WTC11 (cell line): ENCODE measurements around the gene TMEM156. TPM values are rescaled to one million over a fixed set of nuclear protein-coding genes. Genes with fewer than 3 reads are reported as not detected.

Experiments used
- ATAC-seq: fragments of 200-7000 bp; cut with Tn5 transposase; 2 replicates; pipeline ENCODE4 v1.10.0; 2021; ENCODE audit warnings: mild to moderate bottlenecking, moderate library complexity
- CTCF ChIA-PET: fragments of 300-600 bp; sonication (Branson Sonifier 250); formaldehyde crosslinking; loops from one replicate; lab custom pipeline; 2021; ENCODE audit warnings: antibody characterized with exemption; lab: Charles Lee
- POLR2A ChIA-PET: fragments of 350-600 bp; sonication (Branson Sonifier 250); formaldehyde crosslinking; loops from one replicate; lab custom pipeline; 2021; ENCODE audit warnings: antibody characterized with exemption; lab: Charles Lee
- DNase-seq: peaks from one replicate; pipeline ENCODE4 v3.0.0; 2021; ENCODE audit warnings: low spot score
- H3K27ac Mint-ChIP-seq: 2 replicates; pipeline ENCODE4 v1.8.0; 2021; ENCODE audit warnings: mixed read lengths
- H3K27me3 Mint-ChIP-seq: 2 replicates; pipeline ENCODE4 v1.8.0; 2021; ENCODE audit warnings: low read depth, mild to moderate bottlenecking, moderate library complexity, mixed read lengths
- H3K36me3 Mint-ChIP-seq: 2 replicates; pipeline ENCODE4 v1.8.0; 2021; ENCODE audit warnings: mixed read lengths
- H3K4me1 Mint-ChIP-seq: 2 replicates; pipeline ENCODE4 v1.8.0; 2022; ENCODE audit warnings: mixed read lengths
- H3K4me3 Mint-ChIP-seq: 2 replicates; pipeline ENCODE4 v1.8.0; 2021; ENCODE audit warnings: mild to moderate bottlenecking, moderate library complexity, mixed read lengths
- H3K9me3 Mint-ChIP-seq: 2 replicates; pipeline ENCODE4 v1.8.0; 2021; ENCODE audit warnings: mixed read lengths
- ATF3 ChIP-seq: sonication (generic); formaldehyde crosslinking; conservative IDR thresholded peaks from 2 replicates; pipeline ENCODE4 v1.8.1; 2022; ENCODE audit warnings: mild to moderate bottlenecking, missing genetic modification reagents
- CREB1 ChIP-seq: sonication (generic); formaldehyde crosslinking; IDR thresholded peaks from 2 replicates; pipeline ENCODE4 v1.8.0; 2023; ENCODE audit warnings: mild to moderate bottlenecking, missing genetic modification reagents
- CREM ChIP-seq: sonication (generic); formaldehyde crosslinking; IDR thresholded peaks from 2 replicates; pipeline ENCODE4 v1.8.1; 2022; ENCODE audit warnings: mild to moderate bottlenecking, missing genetic modification reagents, moderate library complexity
- E2F5 ChIP-seq: sonication (generic); formaldehyde crosslinking; IDR thresholded peaks from 2 replicates; pipeline ENCODE4 v1.8.1; 2022; ENCODE audit warnings: mild to moderate bottlenecking, moderate library complexity, missing genetic modification reagents
- EMX1 ChIP-seq: fragments of 250-450 bp; sonication (Bioruptor Pico); IDR thresholded peaks from 2 replicates; pipeline ENCODE4 v1.8.0; 2021; ENCODE audit warnings: mild to moderate bottlenecking
- FOXP4 ChIP-seq: sonication (generic); formaldehyde crosslinking; IDR thresholded peaks from 2 replicates; pipeline ENCODE4 v1.8.0; 2022; ENCODE audit warnings: mild to moderate bottlenecking, missing genetic modification reagents
- GABPB1 ChIP-seq: sonication (generic); formaldehyde crosslinking; IDR thresholded peaks from 2 replicates; pipeline ENCODE4 v1.8.1; 2023; ENCODE audit warnings: mild to moderate bottlenecking, missing genetic modification reagents
- RELA ChIP-seq: sonication (generic); formaldehyde crosslinking; IDR thresholded peaks from 2 replicates; pipeline ENCODE4 v1.8.1; 2022; ENCODE audit warnings: missing genetic modification reagents, mild to moderate bottlenecking, borderline replicate concordance
- SMAD4 ChIP-seq: sonication (generic); formaldehyde crosslinking; IDR thresholded peaks from 2 replicates; pipeline ENCODE4 v1.8.0; 2022; ENCODE audit warnings: mild to moderate bottlenecking, missing genetic modification reagents
- TCF7 ChIP-seq: sonication (generic); formaldehyde crosslinking; IDR thresholded peaks from 2 replicates; pipeline ENCODE4 v1.8.0; 2022; ENCODE audit warnings: mild to moderate bottlenecking, low read depth, missing genetic modification reagents, moderate library complexity
- ZMAT4 ChIP-seq: fragments of 250-450 bp; sonication (Bioruptor Pico); IDR thresholded peaks from 2 replicates; pipeline ENCODE4 v1.9.0; 2021; ENCODE audit warnings: mild to moderate bottlenecking
- ZNF263 ChIP-seq: sonication (generic); formaldehyde crosslinking; IDR thresholded peaks from 2 replicates; pipeline ENCODE4 v1.8.1; 2022; ENCODE audit warnings: low read depth, mild to moderate bottlenecking, moderate library complexity, missing genetic modification reagents
- ZNF423 ChIP-seq: fragments of 250-450 bp; sonication (Bioruptor Pico); IDR thresholded peaks from 2 replicates; pipeline ENCODE4 v2.1.2; 2022; ENCODE audit warnings: mild to moderate bottlenecking, moderate library complexity
- ZNF671 ChIP-seq: fragments of 250-450 bp; sonication (Bioruptor Pico); IDR thresholded peaks from 2 replicates; pipeline ENCODE4 v1.8.0; 2021; ENCODE audit warnings: mild to moderate bottlenecking
- total RNA-seq: library from RNA; stranded (reverse); gene quantifications from 3 replicates; pipeline ENCODE4 v1.2.3, GENCODE V29; 2021
- TF ChIP-seq, protein P1 (sequence below): fragments of 250-450 bp; sonication (Bioruptor Pico); IDR thresholded peaks from 2 replicates; pipeline ENCODE4 v1.9.0; 2021; ENCODE audit warnings: moderate library complexity, mild to moderate bottlenecking, inconsistent platforms, borderline replicate concordance
- TF ChIP-seq, protein P2 (sequence below): sonication (generic); formaldehyde crosslinking; IDR thresholded peaks from 2 replicates; pipeline ENCODE4 v1.8.0; 2022; ENCODE audit warnings: missing genetic modification reagents
- TF ChIP-seq, protein P3 (sequence below): sonication (generic); formaldehyde crosslinking; IDR thresholded peaks from 2 replicates; pipeline ENCODE4 v1.8.1; 2023; ENCODE audit warnings: mild to moderate bottlenecking, missing genetic modification reagents
- TF ChIP-seq, protein P4 (sequence below): sonication (generic); formaldehyde crosslinking; conservative IDR thresholded peaks from 2 replicates; pipeline ENCODE4 v1.8.1; 2023; ENCODE audit warnings: mild to moderate bottlenecking, low read depth, missing genetic modification reagents, moderate library complexity

TMEM156 gene
- total RNA-seq, 1 experiment from 2014 or later = 0.24 TPM

GRCh38 chr4:38967260-38968095 lies 64.7 kb downstream of the TMEM156 start:
- H3K4me1 Mint-ChIP-seq = 0 out of 2 replicates have a peak, but pooled peaks cover 5% of the 10 kb centered on the region
- H3K27ac Mint-ChIP-seq = no peak overlapping the region
- no peaks in the 10 kb centered on the region for H3K27me3 Mint-ChIP-seq
- H3K36me3 Mint-ChIP-seq = no peaks in the 10 kb centered on the region
- H3K4me3 Mint-ChIP-seq = no peak overlapping the region
- ATAC-seq (no peak), DNase-seq (no peak)
- H3K9me3 Mint-ChIP-seq = no peaks in the 10 kb centered on the region
- peak; percentile 98 for TF ChIP-seq GABPB1 (CRISPR knock-in tag)
- no peak for TF ChIP-seq EMX1 (CRISPR knock-in tag)
- ChIA-PET CTCF (no interaction called here), POLR2A (no interaction called here)

- no peak for ATAC-seq
- Mint-ChIP-seq H3K9me3 (peaks cover 12% of the 10 kb centered on the region), H3K4me1 (0 out of 2 replicates have a peak, but pooled peaks cover 5% of the 10 kb centered on the region), H3K27me3 (no peaks in the 10 kb centered on the region), H3K36me3 (no peaks in the 10 kb centered on the region), H3K4me3 (no peak overlapping the region), H3K27ac (no peak overlapping the region)
- ChIA-PET CTCF (no interaction called here), POLR2A (no interaction called here)
- TF ChIP-seq ZNF423 (CRISPR knock-in tag) (no peak), EMX1 (CRISPR knock-in tag) (no peak), E2F5 (no peak), CREB1 (CRISPR knock-in tag) (no peak), RELA (no peak), TCF7 (CRISPR knock-in tag) (no peak), ZNF263 (CRISPR knock-in tag) (no peak), ZNF671 (CRISPR knock-in tag) (no peak), FOXP4 (CRISPR knock-in tag) (no peak), ZMAT4 (no peak), ATF3 (no peak), SMAD4 (CRISPR knock-in tag) (no peak), CREM (CRISPR knock-in tag) (no peak)
- TF ChIP-seq, protein P1, sequence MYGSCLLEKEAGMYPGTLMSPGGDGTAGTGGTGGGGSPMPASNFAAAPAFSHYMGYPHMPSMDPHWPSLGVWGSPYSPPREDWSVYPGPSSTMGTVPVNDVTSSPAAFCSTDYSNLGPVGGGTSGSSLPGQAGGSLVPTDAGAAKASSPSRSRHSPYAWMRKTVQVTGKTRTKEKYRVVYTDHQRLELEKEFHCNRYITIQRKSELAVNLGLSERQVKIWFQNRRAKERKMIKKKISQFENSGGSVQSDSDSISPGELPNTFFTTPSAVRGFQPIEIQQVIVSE = no peak
- TF ChIP-seq, protein P2, sequence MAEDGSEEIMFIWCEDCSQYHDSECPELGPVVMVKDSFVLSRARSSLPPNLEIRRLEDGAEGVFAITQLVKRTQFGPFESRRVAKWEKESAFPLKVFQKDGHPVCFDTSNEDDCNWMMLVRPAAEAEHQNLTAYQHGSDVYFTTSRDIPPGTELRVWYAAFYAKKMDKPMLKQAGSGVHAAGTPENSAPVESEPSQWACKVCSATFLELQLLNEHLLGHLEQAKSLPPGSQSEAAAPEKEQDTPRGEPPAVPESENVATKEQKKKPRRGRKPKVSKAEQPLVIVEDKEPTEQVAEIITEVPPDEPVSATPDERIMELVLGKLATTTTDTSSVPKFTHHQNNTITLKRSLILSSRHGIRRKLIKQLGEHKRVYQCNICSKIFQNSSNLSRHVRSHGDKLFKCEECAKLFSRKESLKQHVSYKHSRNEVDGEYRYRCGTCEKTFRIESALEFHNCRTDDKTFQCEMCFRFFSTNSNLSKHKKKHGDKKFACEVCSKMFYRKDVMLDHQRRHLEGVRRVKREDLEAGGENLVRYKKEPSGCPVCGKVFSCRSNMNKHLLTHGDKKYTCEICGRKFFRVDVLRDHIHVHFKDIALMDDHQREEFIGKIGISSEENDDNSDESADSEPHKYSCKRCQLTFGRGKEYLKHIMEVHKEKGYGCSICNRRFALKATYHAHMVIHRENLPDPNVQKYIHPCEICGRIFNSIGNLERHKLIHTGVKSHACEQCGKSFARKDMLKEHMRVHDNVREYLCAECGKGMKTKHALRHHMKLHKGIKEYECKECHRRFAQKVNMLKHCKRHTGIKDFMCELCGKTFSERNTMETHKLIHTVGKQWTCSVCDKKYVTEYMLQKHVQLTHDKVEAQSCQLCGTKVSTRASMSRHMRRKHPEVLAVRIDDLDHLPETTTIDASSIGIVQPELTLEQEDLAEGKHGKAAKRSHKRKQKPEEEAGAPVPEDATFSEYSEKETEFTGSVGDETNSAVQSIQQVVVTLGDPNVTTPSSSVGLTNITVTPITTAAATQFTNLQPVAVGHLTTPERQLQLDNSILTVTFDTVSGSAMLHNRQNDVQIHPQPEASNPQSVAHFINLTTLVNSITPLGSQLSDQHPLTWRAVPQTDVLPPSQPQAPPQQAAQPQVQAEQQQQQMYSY (CRISPR knock-in tag) = no peak
- TF ChIP-seq, protein P3, sequence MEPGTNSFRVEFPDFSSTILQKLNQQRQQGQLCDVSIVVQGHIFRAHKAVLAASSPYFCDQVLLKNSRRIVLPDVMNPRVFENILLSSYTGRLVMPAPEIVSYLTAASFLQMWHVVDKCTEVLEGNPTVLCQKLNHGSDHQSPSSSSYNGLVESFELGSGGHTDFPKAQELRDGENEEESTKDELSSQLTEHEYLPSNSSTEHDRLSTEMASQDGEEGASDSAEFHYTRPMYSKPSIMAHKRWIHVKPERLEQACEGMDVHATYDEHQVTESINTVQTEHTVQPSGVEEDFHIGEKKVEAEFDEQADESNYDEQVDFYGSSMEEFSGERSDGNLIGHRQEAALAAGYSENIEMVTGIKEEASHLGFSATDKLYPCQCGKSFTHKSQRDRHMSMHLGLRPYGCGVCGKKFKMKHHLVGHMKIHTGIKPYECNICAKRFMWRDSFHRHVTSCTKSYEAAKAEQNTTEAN (CRISPR knock-in tag) = no peak
- TF ChIP-seq, protein P4, sequence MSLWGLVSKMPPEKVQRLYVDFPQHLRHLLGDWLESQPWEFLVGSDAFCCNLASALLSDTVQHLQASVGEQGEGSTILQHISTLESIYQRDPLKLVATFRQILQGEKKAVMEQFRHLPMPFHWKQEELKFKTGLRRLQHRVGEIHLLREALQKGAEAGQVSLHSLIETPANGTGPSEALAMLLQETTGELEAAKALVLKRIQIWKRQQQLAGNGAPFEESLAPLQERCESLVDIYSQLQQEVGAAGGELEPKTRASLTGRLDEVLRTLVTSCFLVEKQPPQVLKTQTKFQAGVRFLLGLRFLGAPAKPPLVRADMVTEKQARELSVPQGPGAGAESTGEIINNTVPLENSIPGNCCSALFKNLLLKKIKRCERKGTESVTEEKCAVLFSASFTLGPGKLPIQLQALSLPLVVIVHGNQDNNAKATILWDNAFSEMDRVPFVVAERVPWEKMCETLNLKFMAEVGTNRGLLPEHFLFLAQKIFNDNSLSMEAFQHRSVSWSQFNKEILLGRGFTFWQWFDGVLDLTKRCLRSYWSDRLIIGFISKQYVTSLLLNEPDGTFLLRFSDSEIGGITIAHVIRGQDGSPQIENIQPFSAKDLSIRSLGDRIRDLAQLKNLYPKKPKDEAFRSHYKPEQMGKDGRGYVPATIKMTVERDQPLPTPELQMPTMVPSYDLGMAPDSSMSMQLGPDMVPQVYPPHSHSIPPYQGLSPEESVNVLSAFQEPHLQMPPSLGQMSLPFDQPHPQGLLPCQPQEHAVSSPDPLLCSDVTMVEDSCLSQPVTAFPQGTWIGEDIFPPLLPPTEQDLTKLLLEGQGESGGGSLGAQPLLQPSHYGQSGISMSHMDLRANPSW (CRISPR knock-in tag) = no peak
- DNase-seq = no peak
These were observed 66.3 kb downstream of the TMEM156 start for GRCh38 chr4:38965866-38966265.
